Measurements from ENCODE around the gene PHF23.

DNA sequence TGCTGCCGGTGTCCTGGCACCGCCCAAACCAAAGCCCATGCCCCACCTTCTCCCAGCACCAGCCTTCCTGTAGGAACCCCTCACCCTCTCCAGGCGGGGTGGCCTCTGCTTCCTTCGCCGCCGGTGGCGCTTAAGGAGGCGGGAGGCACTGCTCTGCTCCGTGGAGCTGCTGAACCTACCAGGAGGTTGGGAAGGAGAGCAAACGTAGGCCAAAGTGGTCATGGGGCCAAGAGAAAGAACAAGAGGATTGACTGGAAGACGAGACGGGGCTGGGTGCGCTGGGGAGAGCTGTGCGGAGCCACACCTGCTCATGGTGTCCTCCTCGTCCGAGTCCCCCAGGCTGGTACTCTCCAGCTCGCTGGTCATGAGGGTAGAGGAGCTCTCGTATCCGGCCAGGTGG is 9.8 kb downstream of the PHF23 start:
- TF ChIP-seq EZH2 (IDR thresholded peaks at IDR 0.05; ENCODE audit: insufficient read depth, low read length), result no peak
- TF ChIP-seq, protein P1, sequence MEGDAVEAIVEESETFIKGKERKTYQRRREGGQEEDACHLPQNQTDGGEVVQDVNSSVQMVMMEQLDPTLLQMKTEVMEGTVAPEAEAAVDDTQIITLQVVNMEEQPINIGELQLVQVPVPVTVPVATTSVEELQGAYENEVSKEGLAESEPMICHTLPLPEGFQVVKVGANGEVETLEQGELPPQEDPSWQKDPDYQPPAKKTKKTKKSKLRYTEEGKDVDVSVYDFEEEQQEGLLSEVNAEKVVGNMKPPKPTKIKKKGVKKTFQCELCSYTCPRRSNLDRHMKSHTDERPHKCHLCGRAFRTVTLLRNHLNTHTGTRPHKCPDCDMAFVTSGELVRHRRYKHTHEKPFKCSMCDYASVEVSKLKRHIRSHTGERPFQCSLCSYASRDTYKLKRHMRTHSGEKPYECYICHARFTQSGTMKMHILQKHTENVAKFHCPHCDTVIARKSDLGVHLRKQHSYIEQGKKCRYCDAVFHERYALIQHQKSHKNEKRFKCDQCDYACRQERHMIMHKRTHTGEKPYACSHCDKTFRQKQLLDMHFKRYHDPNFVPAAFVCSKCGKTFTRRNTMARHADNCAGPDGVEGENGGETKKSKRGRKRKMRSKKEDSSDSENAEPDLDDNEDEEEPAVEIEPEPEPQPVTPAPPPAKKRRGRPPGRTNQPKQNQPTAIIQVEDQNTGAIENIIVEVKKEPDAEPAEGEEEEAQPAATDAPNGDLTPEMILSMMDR (IDR thresholded peaks at IDR 0.05; ENCODE audit: insufficient read depth, low read depth, low read length), result no peak
